Endothelial cell of umbilical vein (primary cell): ENCODE results near the gene EGLN1. TPM values are rescaled to one million over a fixed set of nuclear protein-coding genes. Genes with fewer than 3 reads are reported as not detected.

Source experiments
- BruUV-seq: library from RNA; stranded (reverse); fragments of 400-500 nt; replicated peaks from 2 replicates; lab custom pipeline; 2021; lab: Mats Ljungman, UMichigan
- CTCF ChIA-PET: fragments of 300-600, 350-600 bp; sonication (Branson Sonifier 250); formaldehyde crosslinking; loops from one replicate; lab custom pipeline; 2021; ENCODE audit warnings: antibody characterized with exemption, inconsistent platforms; lab: Charles Lee
- POLR2A ChIA-PET: fragments of 300-600, 350-600 bp; sonication (Branson Sonifier 250); formaldehyde crosslinking; loops from one replicate; lab custom pipeline; 2021; ENCODE audit warnings: antibody characterized with exemption, inconsistent platforms; lab: Charles Lee
- DNase-seq: peaks from one replicate; pipeline ENCODE4 v3.0.0-alpha.2; 2011; ENCODE audit warnings: low read depth, low spot score
- FAIRE-seq: peaks from 2 replicates; lab custom pipeline; 2011; peaks lifted over from hg19 to GRCh38; lab: Jason Lieb, UNC
- H2AFZ ChIP-seq: 2 replicates; pipeline ENCODE4 v1.6.0; 2012; ENCODE audit warnings: low read depth, low read length, control low read depth, inconsistent platforms
- H3K27ac ChIP-seq: 2 replicates; pipeline ENCODE4 v1.5.1; 2011; ENCODE audit warnings: low read depth, mild to moderate bottlenecking, control low read depth, low read length, moderate library complexity; ENCODE audit not compliant: insufficient read depth
- H3K27me3 ChIP-seq, 2 experiments: 2 replicates each; pipeline versions ENCODE4 v1.6.0 to v1.6.1; 2011; ENCODE audit warnings: low read length in 2 of 2, mixed read lengths in 1 of 2; ENCODE audit not compliant: control insufficient read depth in 2 of 2, insufficient read depth in 2 of 2
- H3K36me3 ChIP-seq, 2 experiments: 2 replicates in 1 of 2; 3 replicates in 1 of 2; pipeline ENCODE4 v1.5.1; 2011; ENCODE audit warnings: low read length in 2 of 2, mild to moderate bottlenecking in 1 of 2, moderate library complexity in 1 of 2; ENCODE audit not compliant: control insufficient read depth in 2 of 2, insufficient read depth in 2 of 2; ENCODE audit errors: extremely low read depth in 1 of 2
- H3K4me1 ChIP-seq: 3 replicates; pipeline ENCODE4 v1.5.1; 2011; ENCODE audit warnings: mild to moderate bottlenecking, low read length; ENCODE audit not compliant: control insufficient read depth, insufficient read depth; ENCODE audit errors: extremely low read depth
- H3K4me2 ChIP-seq: 2 replicates; pipeline ENCODE4 v1.6.1; 2011; ENCODE audit warnings: low read length, control low read depth, mixed read lengths; ENCODE audit not compliant: insufficient read depth
- H3K4me3 ChIP-seq, 3 experiments: fragments of 200-600 bp in 1 of 3; sonication (generic), shearing (Covaris generic) in 1 of 3; replicated peaks in 1 of 3; 2 replicates each; pipeline ENCODE4 v1.5.1; 2011 to 2016; ENCODE audit warnings: control low read depth in 3 of 3, low read length in 3 of 3, mild to moderate bottlenecking in 2 of 3, inconsistent platforms in 1 of 3, low read depth in 1 of 3, moderate library complexity in 1 of 3; ENCODE audit not compliant: insufficient read depth in 1 of 3
- H3K79me2 ChIP-seq: 2 replicates; pipeline ENCODE4 v1.6.0; 2012; ENCODE audit warnings: low read length, inconsistent platforms; ENCODE audit not compliant: control insufficient read depth, insufficient read depth
- H3K9ac ChIP-seq: replicated peaks from 2 replicates; pipeline ENCODE3; 2011; ENCODE audit warnings: low read length, control low read depth; ENCODE audit not compliant: insufficient read depth; ENCODE audit errors: extremely low read depth
- H3K9me1 ChIP-seq: replicated peaks from 3 replicates; pipeline ENCODE4 v1.6.0; 2011; ENCODE audit warnings: mild to moderate bottlenecking, low read length; ENCODE audit not compliant: control insufficient read depth, insufficient read depth; ENCODE audit errors: extremely low read depth
- H3K9me3 ChIP-seq: replicated peaks from 2 replicates; pipeline ENCODE4 v1.5.1; 2012; ENCODE audit warnings: low read length, inconsistent platforms; ENCODE audit not compliant: control insufficient read depth, insufficient read depth
- H4K20me1 ChIP-seq: replicated peaks from 2 replicates; pipeline ENCODE3; 2011; ENCODE audit warnings: mild to moderate bottlenecking, low read length; ENCODE audit not compliant: control insufficient read depth, insufficient read depth; ENCODE audit errors: extremely low read depth
- CTCF ChIP-seq, 2 donors: IDR thresholded peaks; 1 replicate in 1 of 2; 2 replicates in 1 of 2; pipeline ENCODE4 v1.5.1; 2011; ENCODE audit warnings: low read length in 2 of 2, mild to moderate bottlenecking in 2 of 2, moderate library complexity in 2 of 2, control low read depth in 1 of 2, inconsistent platforms in 1 of 2, low read depth in 1 of 2; ENCODE audit not compliant: insufficient read depth in 1 of 2; ENCODE audit errors: extremely low read depth in 1 of 2
- FOS ChIP-seq: IDR thresholded peaks from 2 replicates; pipeline ENCODE4 v1.6.1; 2011; ENCODE audit warnings: mild to moderate bottlenecking, low read length, moderate library complexity, borderline replicate concordance; ENCODE audit not compliant: insufficient read depth
- GATA2 ChIP-seq: IDR thresholded peaks from 2 replicates; pipeline ENCODE4 v1.7.0; 2011; ENCODE audit warnings: low read depth, mild to moderate bottlenecking, moderate library complexity, mixed read lengths, low read length; ENCODE audit not compliant: insufficient read length, insufficient read depth
- JUN ChIP-seq: IDR thresholded peaks from 2 replicates; pipeline ENCODE4 v1.6.1; 2011; ENCODE audit warnings: borderline replicate concordance, low read depth; ENCODE audit not compliant: insufficient read length, insufficient read depth
- MYC ChIP-seq: IDR thresholded peaks from one replicate; pipeline ENCODE4 v1.6.1; 2011; ENCODE audit warnings: mild to moderate bottlenecking, low read depth, low read length
- POLR2A ChIP-seq: IDR thresholded peaks from 2 replicates; pipeline ENCODE4 v1.6.1; 2012; ENCODE audit warnings: low read depth, mild to moderate bottlenecking, control low read depth, low read length
- POLR2AphosphoS5 ChIP-seq: IDR thresholded peaks from 2 replicates; pipeline ENCODE4 v1.6.1; 2012; ENCODE audit warnings: low read depth, mild to moderate bottlenecking, control low read depth, low read length, moderate library complexity; ENCODE audit not compliant: insufficient read depth
- dilution Hi-C: fragments of 300-500 bp; cut with MboI; formaldehyde crosslinking; loops from one replicate; pipeline ENCODE4 v1.15.0; 2019; ENCODE audit warnings: low sequenced_read_pairs; ENCODE audit not compliant: extremely low pct_ligation_motif_present
- intact Hi-C: fragments of 100-400 bp; cut with micrococcal nuclease; formaldehyde crosslinking; loops from one replicate; pipeline ENCODE4 v1.10.0; 2022
- polyA plus RNA-seq, 4 experiments: library from polyadenylated mRNA; depleted of rRNA in 3 of 4; stranded (reverse) in 3 of 4; unstranded in 1 of 4; fragments of >200 nt; gene quantifications; 2 replicates each; pipeline versions ENCODE4 v1.2.1 to v1.2.3, GENCODE V29; 2011 to 2012; ENCODE audit warnings: missing spikeins in 1 of 4
- total RNA-seq: library from RNA; stranded (reverse); gene quantifications from 2 replicates; pipeline ENCODE4 v1.2.3, GENCODE V29; 2021
- TF ChIP-seq, protein P1 (sequence below): IDR thresholded peaks from 2 replicates; pipeline ENCODE4 v1.6.1; 2011; ENCODE audit not compliant: insufficient read depth, insufficient read length

EGLN1 gene
- total and polyA plus RNA-seq, 2 donors (not counting 3 experiments of a cell fraction or from before 2014, with no cell fraction given): 13.7 to 38.1 TPM

- CTCF ChIA-PET: interaction anchor here (1.1 to 2.0 kb wide), 3 partner anchors 15 to 284 kb away, joined by 3 to 5 read pairs (median 4); no protein-coding TSS in a partner anchor
- Histone ChIP-seq H2AFZ (no peak overlapping the region), H3K27ac (no peak overlapping the region), H4K20me1 (no peaks in the 10 kb centered on the region), H3K9ac (no peak overlapping the region), H3K4me2 (no peak overlapping the region), H3K36me3 (no peaks in the 10 kb centered on the region), H3K4me3 (no peak overlapping the region), H3K4me1 (peaks cover 4% of the 10 kb centered on the region), H3K27me3 (no peaks in the 10 kb centered on the region), H3K9me3 (no peaks in the 10 kb centered on the region), H3K79me2 (no peaks in the 10 kb centered on the region), H3K9me1 (no peaks in the 10 kb centered on the region)
- FAIRE-seq (no peak), DNase-seq (no peak)
- no TSS peak for BruUV-seq
- intact Hi-C loops (loop anchor here (5.0 kb wide), 1 partner anchor 76 kb away; the partner anchor contains the start of gene GNPAT), dilution Hi-C loops (no loop called here)
- POLR2A ChIA-PET: no interaction called here
- no peak for TF ChIP-seq POLR2AphosphoS5
Measured at GRCh38 chr1:231318568-231318967, 103.5 kb downstream of the EGLN1 start.

GRCh38 chr1:231318015-231318355 is 104.1 kb downstream of the EGLN1 start:
- intact Hi-C loops (loop anchor here (5.0 kb wide), 1 partner anchor 76 kb away; the partner anchor contains the start of gene GNPAT), dilution Hi-C loops (no loop called here)
- Histone ChIP-seq H3K4me1 (no peaks in the 10 kb centered on the region), H4K20me1 (no peaks in the 10 kb centered on the region), H3K4me2 (no peak overlapping the region), H3K27me3 (no peaks in the 10 kb centered on the region), H3K9me3 (no peaks in the 10 kb centered on the region), H3K9ac (no peak overlapping the region), H3K9me1 (no peaks in the 10 kb centered on the region), H3K36me3 (no peaks in the 10 kb centered on the region), H3K27ac (no peak overlapping the region), H3K4me3 (no peak overlapping the region), H3K79me2 (no peaks in the 10 kb centered on the region), H2AFZ (no peak overlapping the region)
- FAIRE-seq (no peak), DNase-seq (no peak)
- no TSS peak for BruUV-seq
- TF ChIP-seq FOS (no peak), POLR2AphosphoS5 (no peak), GATA2 (no peak), CTCF (IDR thresholded peaks at IDR 0.05; ENCODE audit: extremely low read depth in 1 of 2, insufficient read depth in 1 of 2, low read depth in 1 of 2, low read length in 2 of 2) (no peak), POLR2A (no peak), JUN (no peak), MYC (no peak)
- TF ChIP-seq, protein P1, sequence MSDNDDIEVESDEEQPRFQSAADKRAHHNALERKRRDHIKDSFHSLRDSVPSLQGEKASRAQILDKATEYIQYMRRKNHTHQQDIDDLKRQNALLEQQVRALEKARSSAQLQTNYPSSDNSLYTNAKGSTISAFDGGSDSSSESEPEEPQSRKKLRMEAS: no peak
- POLR2A ChIA-PET: no interaction called here
- CTCF ChIA-PET: interaction anchor here (1.1 to 2.0 kb wide), 3 partner anchors 16 to 284 kb away, joined by 3 to 5 read pairs (median 4); no protein-coding TSS in a partner anchor
